ENCODE results near the gene ADAMTS20. TPM values are rescaled to one million over a fixed set of nuclear protein-coding genes. Genes with fewer than 3 reads are reported as not detected.

Gene ADAMTS20
- total RNA-seq: not detected in 2 replicates

GRCh38 chr12:43551971-43552559, at the start of gene ADAMTS20:
Gene ADAMTS20 (minus strand): TSS chr12:43552203. CDS start chr12:43551921, 282 bp downstream.
- intact Hi-C loops (cut with micrococcal nuclease): no loop called here
- peaks cover 16% of the 10 kb centered on the region for H3K9me3 Mint-ChIP-seq
- no peaks in the 10 kb centered on the region for H3K36me3 Mint-ChIP-seq (ENCODE audit: low read depth)
- no peak within 1 kb of the TSS for H3K4me3 Mint-ChIP-seq (ENCODE audit: low read depth)
- no peak within 1 kb of the TSS for H3K27ac Mint-ChIP-seq
- H3K27me3 Mint-ChIP-seq (ENCODE audit: low read depth): peaks cover 18% of the 10 kb centered on the region
- no peaks in the 10 kb centered on the region for H3K4me1 Mint-ChIP-seq (ENCODE audit: low read depth)
- DNase-seq (ENCODE audit: low spot score): no peak

DNA sequence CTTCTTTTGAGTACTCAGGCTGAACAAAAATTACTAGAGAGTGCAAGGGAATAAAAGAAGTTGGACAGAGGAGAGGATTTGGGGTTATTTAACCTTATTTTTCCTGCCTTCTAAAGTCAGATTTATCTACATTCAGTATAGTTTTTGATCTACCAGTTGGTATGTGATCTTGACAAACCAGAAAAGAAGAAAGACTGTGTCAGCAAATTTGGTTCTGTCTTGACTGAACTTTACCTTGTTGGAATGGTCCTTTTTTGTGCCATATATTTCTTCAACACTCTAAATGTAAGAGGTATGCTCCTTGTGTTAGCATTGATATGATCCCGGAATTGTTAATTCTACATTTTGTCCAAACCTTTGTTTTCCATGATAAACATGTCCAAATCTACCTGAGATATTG, 47.7 kb upstream of the ADAMTS20 start:
- Mint-ChIP-seq H3K27ac (no peak overlapping the region), H3K9me3 (no peaks in the 10 kb centered on the region), H3K36me3 (ENCODE audit: low read depth) (no peaks in the 10 kb centered on the region), H3K4me1 (ENCODE audit: low read depth) (no peaks in the 10 kb centered on the region), H3K4me3 (ENCODE audit: low read depth) (no peak overlapping the region), H3K27me3 (ENCODE audit: low read depth) (no peaks in the 10 kb centered on the region)
- intact Hi-C loops (cut with micrococcal nuclease): no loop called here
- no peak for DNase-seq (ENCODE audit: low spot score)

- no peaks in the 10 kb centered on the region for H3K9me3 Mint-ChIP-seq
- no peak overlapping the region for H3K4me3 Mint-ChIP-seq (ENCODE audit: low read depth)
- no peaks in the 10 kb centered on the region for H3K4me1 Mint-ChIP-seq (ENCODE audit: low read depth)
- H3K27me3 Mint-ChIP-seq (ENCODE audit: low read depth): no peaks in the 10 kb centered on the region
- H3K36me3 Mint-ChIP-seq (ENCODE audit: low read depth): no peaks in the 10 kb centered on the region
- DNase-seq (ENCODE audit: low spot score): no peak
- intact Hi-C loops (cut with micrococcal nuclease): no loop called here
- H3K27ac Mint-ChIP-seq: no peak overlapping the region
Measured at GRCh38 chr12:43599066-43599465, 47.1 kb upstream of the ADAMTS20 start.

DNA sequence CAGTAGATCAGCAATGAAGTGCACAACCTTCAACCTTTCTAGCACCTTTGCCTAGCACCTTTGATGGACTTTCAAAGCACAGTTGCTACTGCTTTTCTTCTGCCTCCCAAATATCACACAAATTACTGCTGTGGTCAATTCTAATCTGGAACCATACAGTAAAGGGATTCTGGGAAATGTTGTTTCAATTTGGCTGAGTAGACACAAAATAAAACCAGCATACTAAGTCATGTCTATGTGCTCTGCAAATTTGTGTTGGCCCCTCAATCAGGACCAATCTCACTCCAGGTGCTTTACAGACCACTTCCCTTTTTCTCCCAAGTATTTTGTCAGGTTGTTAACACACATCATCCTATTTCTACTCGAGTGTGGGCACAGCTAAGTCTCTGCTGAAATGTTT, 38.3 kb upstream of the ADAMTS20 start:
- H3K36me3 Mint-ChIP-seq (ENCODE audit: low read depth): no peaks in the 10 kb centered on the region
- H3K4me1 Mint-ChIP-seq (ENCODE audit: low read depth): no peaks in the 10 kb centered on the region
- H3K27ac Mint-ChIP-seq: no peak overlapping the region
- H3K9me3 Mint-ChIP-seq: no peaks in the 10 kb centered on the region
- H3K4me3 Mint-ChIP-seq (ENCODE audit: low read depth): no peak overlapping the region
- DNase-seq (ENCODE audit: low spot score): no peak
- intact Hi-C loops (cut with micrococcal nuclease): no loop called here
- H3K27me3 Mint-ChIP-seq (ENCODE audit: low read depth): no peaks in the 10 kb centered on the region

DNA sequence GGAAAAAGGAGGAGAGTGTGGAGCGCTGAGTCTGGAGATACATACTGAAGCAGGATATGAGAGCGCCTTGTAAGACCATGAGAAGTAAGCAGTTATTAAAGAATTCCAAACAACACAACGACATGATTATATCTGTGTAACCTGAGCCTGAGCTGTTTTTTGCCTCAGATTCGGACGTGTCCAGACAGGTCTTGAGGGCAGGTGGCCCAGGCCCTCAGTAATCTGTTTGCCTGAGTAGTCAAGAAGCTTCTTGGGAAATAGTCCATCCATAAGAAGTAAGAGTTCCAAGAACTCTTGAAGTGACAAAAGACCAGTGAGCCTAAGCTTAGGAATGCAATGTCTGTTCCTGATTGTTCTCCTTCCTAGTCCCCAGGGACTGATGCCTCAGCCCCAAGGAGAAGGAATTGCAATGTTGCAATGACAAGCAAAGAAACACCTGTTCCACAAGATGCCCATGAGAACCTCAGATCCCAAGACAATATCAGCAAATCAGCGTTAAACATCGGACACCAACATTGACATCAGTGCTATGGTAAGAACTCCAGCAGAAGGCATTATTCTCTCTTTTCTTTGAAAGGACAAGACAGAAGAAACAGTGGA, 34.7 kb upstream of the ADAMTS20 start:
- Mint-ChIP-seq H3K4me1 (ENCODE audit: low read depth) (no peaks in the 10 kb centered on the region), H3K36me3 (ENCODE audit: low read depth) (no peaks in the 10 kb centered on the region), H3K4me3 (ENCODE audit: low read depth) (no peak overlapping the region), H3K27me3 (ENCODE audit: low read depth) (no peaks in the 10 kb centered on the region), H3K27ac (no peak overlapping the region), H3K9me3 (no peaks in the 10 kb centered on the region)
- no peak for DNase-seq (ENCODE audit: low spot score)
- intact Hi-C loops (cut with micrococcal nuclease): no loop called here

DNA sequence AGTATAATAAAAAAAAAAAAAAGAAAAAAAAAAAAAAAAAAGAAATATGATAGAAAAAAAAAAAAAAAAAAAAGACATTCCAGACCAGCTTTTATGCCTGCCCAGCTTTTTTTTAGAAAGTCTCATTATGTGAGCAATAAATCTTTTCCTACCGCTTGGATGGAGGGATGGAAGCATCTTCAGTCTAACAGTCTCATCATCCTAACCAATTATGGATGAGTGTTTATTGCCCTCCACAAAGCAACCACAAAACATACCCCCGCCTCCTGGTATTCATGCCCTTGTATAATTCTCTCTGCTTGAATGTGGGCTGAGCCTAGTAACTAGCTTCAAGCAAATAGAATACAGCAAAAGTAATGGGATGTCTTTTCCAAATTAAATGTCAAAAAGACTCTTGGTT, 33.7 kb upstream of the ADAMTS20 start:
- no peaks in the 10 kb centered on the region for H3K36me3 Mint-ChIP-seq (ENCODE audit: low read depth)
- no peak for DNase-seq (ENCODE audit: low spot score)
- intact Hi-C loops (cut with micrococcal nuclease): no loop called here
- H3K4me3 Mint-ChIP-seq (ENCODE audit: low read depth): no peak overlapping the region
- no peaks in the 10 kb centered on the region for H3K27me3 Mint-ChIP-seq (ENCODE audit: low read depth)
- H3K4me1 Mint-ChIP-seq (ENCODE audit: low read depth): no peaks in the 10 kb centered on the region
- H3K27ac Mint-ChIP-seq: no peak overlapping the region
- H3K9me3 Mint-ChIP-seq: no peaks in the 10 kb centered on the region

DNA sequence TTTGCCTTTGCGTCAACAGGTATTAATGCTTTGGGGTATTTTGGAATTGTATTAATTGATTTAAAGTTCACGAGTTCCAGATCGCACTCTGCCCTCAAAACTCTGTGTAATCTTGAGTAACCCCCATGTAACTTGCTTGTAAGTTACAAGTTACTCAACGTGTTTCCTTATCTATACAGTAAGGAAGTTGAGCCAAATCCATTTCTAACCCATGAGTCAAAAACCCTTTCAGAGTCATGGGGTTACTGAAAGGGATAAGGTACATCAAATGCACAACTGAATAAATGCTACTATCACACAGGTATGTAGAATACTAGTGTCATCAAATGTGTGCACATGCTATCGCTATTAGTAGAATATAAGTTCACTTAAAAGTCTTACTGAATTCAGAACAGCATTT, 28.6 kb upstream of the ADAMTS20 start:
- Mint-ChIP-seq H3K4me3 (ENCODE audit: low read depth) (no peak overlapping the region), H3K27me3 (ENCODE audit: low read depth) (no peaks in the 10 kb centered on the region), H3K4me1 (ENCODE audit: low read depth) (no peaks in the 10 kb centered on the region), H3K36me3 (ENCODE audit: low read depth) (no peaks in the 10 kb centered on the region), H3K27ac (no peak overlapping the region), H3K9me3 (no peaks in the 10 kb centered on the region)
- intact Hi-C loops (cut with micrococcal nuclease): no loop called here
- DNase-seq (ENCODE audit: low spot score): no peak

- H3K27ac Mint-ChIP-seq: no peak overlapping the region
- intact Hi-C loops (cut with micrococcal nuclease): no loop called here
- H3K36me3 Mint-ChIP-seq (ENCODE audit: low read depth): no peaks in the 10 kb centered on the region
- no peaks in the 10 kb centered on the region for H3K9me3 Mint-ChIP-seq
- DNase-seq (ENCODE audit: low spot score): no peak
- no peaks in the 10 kb centered on the region for H3K27me3 Mint-ChIP-seq (ENCODE audit: low read depth)
- H3K4me3 Mint-ChIP-seq (ENCODE audit: low read depth): no peak overlapping the region
- H3K4me1 Mint-ChIP-seq (ENCODE audit: low read depth): no peaks in the 10 kb centered on the region
Measured at GRCh38 chr12:43579206-43579605, 27.2 kb upstream of the ADAMTS20 start.

GRCh38 chr12:43578782-43579181, 26.8 kb upstream of the ADAMTS20 start:
- Mint-ChIP-seq H3K27ac (no peak overlapping the region), H3K4me3 (ENCODE audit: low read depth) (no peak overlapping the region), H3K9me3 (no peaks in the 10 kb centered on the region), H3K36me3 (ENCODE audit: low read depth) (no peaks in the 10 kb centered on the region), H3K4me1 (ENCODE audit: low read depth) (no peaks in the 10 kb centered on the region), H3K27me3 (ENCODE audit: low read depth) (no peaks in the 10 kb centered on the region)
- DNase-seq (ENCODE audit: low spot score): no peak
- intact Hi-C loops (cut with micrococcal nuclease): no loop called here

DNA sequence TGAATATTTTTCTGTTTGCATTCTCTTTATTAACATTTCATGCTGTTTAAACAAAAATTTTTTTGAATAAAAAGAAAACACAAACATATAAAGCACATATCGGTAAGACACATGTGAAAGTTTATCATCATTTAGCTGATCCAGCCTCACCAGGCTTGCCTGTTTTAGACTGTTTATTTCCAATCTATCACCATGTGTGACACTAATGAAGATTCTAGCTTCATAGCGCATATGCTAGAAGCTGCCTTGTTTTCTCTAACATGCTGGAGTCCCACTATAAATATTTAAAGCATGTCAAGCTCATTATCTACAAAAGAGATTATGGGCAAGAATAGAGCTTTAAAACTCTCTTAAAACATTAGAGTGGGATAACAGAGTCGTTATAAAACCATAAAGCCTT, 25.4 kb upstream of the ADAMTS20 start:
- intact Hi-C loops (cut with micrococcal nuclease): no loop called here
- no peaks in the 10 kb centered on the region for H3K27me3 Mint-ChIP-seq (ENCODE audit: low read depth)
- H3K9me3 Mint-ChIP-seq: no peaks in the 10 kb centered on the region
- no peaks in the 10 kb centered on the region for H3K36me3 Mint-ChIP-seq (ENCODE audit: low read depth)
- H3K4me1 Mint-ChIP-seq (ENCODE audit: low read depth): no peaks in the 10 kb centered on the region
- H3K4me3 Mint-ChIP-seq (ENCODE audit: low read depth): no peak overlapping the region
- no peak overlapping the region for H3K27ac Mint-ChIP-seq
- DNase-seq (ENCODE audit: low spot score): no peak

- Mint-ChIP-seq H3K36me3 (ENCODE audit: low read depth) (no peaks in the 10 kb centered on the region), H3K27ac (no peak overlapping the region), H3K4me1 (ENCODE audit: low read depth) (no peaks in the 10 kb centered on the region), H3K9me3 (peaks cover 4% of the 10 kb centered on the region), H3K27me3 (ENCODE audit: low read depth) (no peaks in the 10 kb centered on the region), H3K4me3 (ENCODE audit: low read depth) (no peak overlapping the region)
- DNase-seq (ENCODE audit: low spot score): no peak
- intact Hi-C loops (cut with micrococcal nuclease): no loop called here
Measured at GRCh38 chr12:43576162-43576561, 24.2 kb upstream of the ADAMTS20 start.

DNA sequence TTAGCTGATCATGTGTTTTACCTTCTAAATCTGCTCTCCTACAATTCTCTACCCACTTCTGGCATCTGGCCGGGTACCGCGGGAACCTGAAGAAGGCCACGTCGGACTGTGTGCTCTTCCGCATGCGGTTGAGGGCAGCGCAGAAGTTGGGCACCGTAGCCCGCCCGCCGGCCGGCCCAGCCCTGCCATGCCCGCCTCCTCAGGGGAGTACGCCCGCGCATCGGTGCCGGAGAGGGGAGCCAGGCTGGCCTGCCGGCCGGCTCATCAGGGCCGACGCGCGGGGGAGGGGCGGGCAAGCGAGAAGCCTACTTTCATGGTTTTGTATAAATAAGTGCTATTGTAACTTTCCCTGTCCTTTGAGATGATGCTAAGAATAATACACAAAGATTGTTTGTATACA, 19.9 kb upstream of the ADAMTS20 start:
- Mint-ChIP-seq H3K27me3 (ENCODE audit: low read depth) (no peaks in the 10 kb centered on the region), H3K4me3 (ENCODE audit: low read depth) (no peak overlapping the region), H3K36me3 (ENCODE audit: low read depth) (no peaks in the 10 kb centered on the region), H3K4me1 (ENCODE audit: low read depth) (no peaks in the 10 kb centered on the region), H3K9me3 (peaks cover 4% of the 10 kb centered on the region), H3K27ac (no peak overlapping the region)
- intact Hi-C loops (cut with micrococcal nuclease): no loop called here
- DNase-seq (ENCODE audit: low spot score): no peak

GRCh38 chr12:43556057-43556456, 4.1 kb upstream of the ADAMTS20 start:
- H3K9me3 Mint-ChIP-seq: peaks cover 32% of the 10 kb centered on the region
- peaks cover 12% of the 10 kb centered on the region for H3K27me3 Mint-ChIP-seq (ENCODE audit: low read depth)
- intact Hi-C loops (cut with micrococcal nuclease): no loop called here
- no peak overlapping the region for H3K27ac Mint-ChIP-seq
- no peak overlapping the region for H3K4me3 Mint-ChIP-seq (ENCODE audit: low read depth)
- H3K36me3 Mint-ChIP-seq (ENCODE audit: low read depth): no peaks in the 10 kb centered on the region
- no peak for DNase-seq (ENCODE audit: low spot score)
- H3K4me1 Mint-ChIP-seq (ENCODE audit: low read depth): no peaks in the 10 kb centered on the region

Data from activated T-helper 2 cell treated with anti-CD3 and anti-CD28 coated beads, Interferon-gamma antibody, Interleukin-2, Interleukin-4, amounts not matched to agents 10 μg/mL and 5 μg/mL and 100 μg/mL, durations not matched to agents 14 hours and 24 hours and 36 hours (primary cell).